IMR-90 (cell line): ENCODE data around the gene TEDC1. TPM values are rescaled to one million over a fixed set of nuclear protein-coding genes. Genes with fewer than 3 reads are reported as not detected.
A peak's percentile ranks its signal among the peaks of the same experiment; 100 is the strongest.

Source experiments
- ATAC-seq: fragments of 200-7000 bp; cut with Tn5 transposase; 2 replicates; pipeline ENCODE4 v1.9.1; 2020; ENCODE audit warnings: low read depth, mild to moderate bottlenecking, moderate library complexity
- BruUV-seq: library from RNA; stranded (reverse); fragments of 400-500 nt; replicated peaks from 2 replicates; lab custom pipeline; 2021; lab: Mats Ljungman, UMichigan
- CTCF ChIA-PET: fragments of 300-600 bp; formaldehyde crosslinking; extraction: SDS; loops from one replicate; lab custom pipeline; 2021; ENCODE audit warnings: antibody characterized with exemption; lab: Yijun Ruan, JAX
- POLR2A ChIA-PET: fragments of 300-600 bp; sonication (Branson Sonifier 250); formaldehyde crosslinking; loops from one replicate; lab custom pipeline; 2022; ENCODE audit warnings: antibody characterized with exemption; ENCODE audit not compliant: unreplicated experiment; lab: Charles Lee
- DNase-seq: peaks from one replicate; pipeline ENCODE4 v3.0.0; 2013
- H2AFZ ChIP-seq: replicated peaks from 2 replicates; pipeline ENCODE3; 2013; ENCODE audit warnings: low read length, mild to moderate bottlenecking; ENCODE audit not compliant: poor library complexity
- H2AK5ac ChIP-seq: 2 replicates; pipeline ENCODE4 v1.6.1; 2013; ENCODE audit warnings: low read depth, low read length, inconsistent platforms
- H2AK9ac ChIP-seq: replicated peaks from 2 replicates; pipeline ENCODE3; 2013; ENCODE audit warnings: mild to moderate bottlenecking, low read depth, low read length, moderate library complexity; ENCODE audit not compliant: poor library complexity
- H2BK120ac ChIP-seq: 2 replicates; pipeline ENCODE4 v1.6.1; 2013; ENCODE audit warnings: low read depth, low read length, inconsistent platforms
- H2BK15ac ChIP-seq: 3 replicates; pipeline ENCODE4 v1.6.1; 2013; ENCODE audit warnings: low read depth, low read length, inconsistent platforms
- H2BK20ac ChIP-seq: 2 replicates; pipeline ENCODE4 v1.6.1; 2013; ENCODE audit warnings: low read depth, mild to moderate bottlenecking, inconsistent platforms, low read length, moderate library complexity
- H2BK5ac ChIP-seq: 2 replicates; pipeline ENCODE4 v1.6.1; 2013; ENCODE audit warnings: mild to moderate bottlenecking, low read depth, low read length, inconsistent platforms; ENCODE audit not compliant: poor library complexity, severe bottlenecking
- H3K14ac ChIP-seq: replicated peaks from 2 replicates; pipeline ENCODE4 v1.6.1; 2013; ENCODE audit warnings: low read depth, low read length, inconsistent platforms
- H3K18ac ChIP-seq: 2 replicates; pipeline ENCODE4 v1.6.1; 2013; ENCODE audit warnings: low read depth, low read length, control low read depth
- H3K23ac ChIP-seq: 2 replicates; pipeline ENCODE4 v1.6.1; 2013; ENCODE audit warnings: low read depth, low read length, inconsistent platforms
- H3K27ac ChIP-seq: 2 replicates; pipeline ENCODE4 v1.5.1; 2013; ENCODE audit warnings: mild to moderate bottlenecking, control low read depth, low read length; ENCODE audit not compliant: insufficient read depth
- H3K27me3 ChIP-seq: 2 replicates; pipeline ENCODE4 v1.6.1; 2013; ENCODE audit warnings: low read length; ENCODE audit not compliant: control insufficient read depth, insufficient read depth
- H3K36me3 ChIP-seq: 2 replicates; pipeline ENCODE4 v1.6.1; 2013; ENCODE audit warnings: low read length, mixed read lengths; ENCODE audit not compliant: control insufficient read depth, insufficient read depth
- H3K4ac ChIP-seq: 2 replicates; pipeline ENCODE4 v1.6.1; 2013; ENCODE audit warnings: low read depth, low read length, inconsistent platforms
- H3K4me1 ChIP-seq: 2 replicates; pipeline ENCODE4 v1.6.1; 2013; ENCODE audit warnings: low read length, mixed read lengths; ENCODE audit not compliant: control insufficient read depth, insufficient read depth
- H3K4me2 ChIP-seq: 2 replicates; pipeline ENCODE4 v1.6.1; 2013; ENCODE audit warnings: low read depth, mild to moderate bottlenecking, control low read depth, low read length, moderate library complexity
- H3K4me3 ChIP-seq: 2 replicates; pipeline ENCODE4 v1.5.1; 2013; ENCODE audit warnings: low read depth, mild to moderate bottlenecking, control low read depth, low read length, moderate library complexity; ENCODE audit not compliant: insufficient read depth
- H3K56ac ChIP-seq: 2 replicates; pipeline ENCODE4 v1.6.1; 2013; ENCODE audit warnings: low read length, inconsistent platforms; ENCODE audit not compliant: insufficient read depth; ENCODE audit errors: extremely low read depth
- H3K79me1 ChIP-seq, 2 experiments: 2 replicates each; pipeline ENCODE4 v1.6.1; 2013; ENCODE audit warnings: low read length in 2 of 2, inconsistent platforms in 1 of 2, low read depth in 1 of 2
- H3K9ac ChIP-seq: 2 replicates; pipeline ENCODE4 v1.6.1; 2013; ENCODE audit warnings: low read depth, low read length, control low read depth
- H3K9me1 ChIP-seq: 2 replicates; pipeline ENCODE4 v1.6.1; 2013; ENCODE audit warnings: low read length, inconsistent platforms; ENCODE audit not compliant: insufficient read depth
- H3K9me3 ChIP-seq: 2 replicates; pipeline ENCODE4 v1.6.1; 2013; ENCODE audit warnings: low read length; ENCODE audit not compliant: control insufficient read depth, insufficient read depth
- H4K20me1 ChIP-seq: 2 replicates; pipeline ENCODE4 v1.6.1; 2013; ENCODE audit warnings: low read length, inconsistent platforms; ENCODE audit not compliant: insufficient read depth
- H4K5ac ChIP-seq: 2 replicates; pipeline ENCODE4 v1.6.1; 2013; ENCODE audit warnings: mild to moderate bottlenecking, low read depth, low read length, control low read depth
- H4K8ac ChIP-seq, 2 experiments: 2 replicates each; pipeline ENCODE4 v1.6.1; 2013; ENCODE audit warnings: low read depth in 2 of 2, low read length in 2 of 2, control low read depth in 1 of 2, inconsistent platforms in 1 of 2
- H4K91ac ChIP-seq: 2 replicates; pipeline ENCODE4 v1.6.1; 2013; ENCODE audit warnings: low read depth, low read length, inconsistent platforms; ENCODE audit not compliant: insufficient read depth
- CTCF ChIP-seq: conservative IDR thresholded peaks from 2 replicates; pipeline ENCODE4 v1.5.1; 2012; ENCODE audit warnings: mild to moderate bottlenecking, low read depth, low read length, improper control_type of control experiment
- MXI1 ChIP-seq: IDR thresholded peaks from 2 replicates; pipeline ENCODE4 v1.6.1; 2012; ENCODE audit warnings: low read depth, mild to moderate bottlenecking, low read length, moderate library complexity, borderline replicate concordance
- POLR2A ChIP-seq: IDR thresholded peaks from 2 replicates; pipeline ENCODE4 v1.6.1; 2012; ENCODE audit warnings: mild to moderate bottlenecking, low read depth, low read length
- RFX5 ChIP-seq: IDR thresholded peaks from 2 replicates; pipeline ENCODE4 v1.8.0; 2012; ENCODE audit warnings: low read depth, mild to moderate bottlenecking, low read length, moderate library complexity
- SMC3 ChIP-seq: fragments of 150-350 bp; IDR thresholded peaks from 2 replicates; pipeline ENCODE4 v1.6.1; 2016; ENCODE audit warnings: low read depth, mild to moderate bottlenecking, antibody characterized with exemption, low read length, moderate library complexity
- WGBS, 2 experiments: methylation state at CpG; one replicate each; pipeline versions ENCODE4 v1.1.5 to v1.1.7; 2013; ENCODE audit warnings: missing lambda C conversion rate in 2 of 2; ENCODE audit not compliant: insufficient read length in 1 of 2; ENCODE audit errors: extremely low coverage in 2 of 2; 5-methylcytosine and 5-hydroxymethylcytosine counted together
- dilution Hi-C: fragments of 300-500 bp; cut with HindIII; formaldehyde crosslinking; loops from one replicate; pipeline ENCODE4 v1.14.3; 2018; ENCODE audit warnings: low sequenced_read_pairs; ENCODE audit not compliant: unreplicated experiment
- in situ Hi-C: fragments of 300-500 bp; cut with MboI; formaldehyde crosslinking; loops from 3 replicates; pipeline ENCODE4 v1.14.3; 2019; ENCODE audit warnings: low sequenced_read_pairs, inconsistent platforms, mixed read lengths
- intact Hi-C: fragments of 100-400 bp; cut with micrococcal nuclease; formaldehyde crosslinking; loops from 2 replicates; pipeline ENCODE4 v1.10.0; 2022
- polyA plus RNA-seq, 3 experiments: library from polyadenylated mRNA; depleted of rRNA; stranded (reverse); fragments of >200 nt; gene quantifications; 2 replicates each; pipeline ENCODE4 v1.2.3, GENCODE V29; 2012; ENCODE audit warnings: low replicate concordance in 1 of 3
- total RNA-seq: library from RNA; depleted of rRNA; stranded (reverse); fragments of >200 nt; gene quantifications from 2 replicates; pipeline ENCODE4 v1.2.3, GENCODE V29; 2012

The TEDC1 gene
- total and polyA plus RNA-seq, 2 of the 4 experiments (the other 2 are of a cell fraction) = 5.7 to 6.4 TPM

GRCh38 chr14:105490267-105490571 is 827 bp upstream of the TEDC1 start (continued):
- no peak for TF ChIP-seq CTCF
- no peak for TF ChIP-seq RFX5

GRCh38 chr14:105491366-105491973 is 424 bp downstream of the TEDC1 start:
- Histone ChIP-seq H3K4me3 (peak overlapping the region; percentile 49), H3K27ac (no peak overlapping the region; the same call in 1 of the 2 replicates)

More at GRCh38 chr14:105491366-105491973, 424 bp downstream of the TEDC1 start:
- no peak overlapping the region for H3K23ac ChIP-seq
- no peak overlapping the region for H3K14ac ChIP-seq
- H3K4me1 ChIP-seq = peaks cover 2% of the 10 kb centered on the region; the same call in 1 of the 2 replicates
- no peak overlapping the region for H4K8ac ChIP-seq
- H3K18ac ChIP-seq = no peak overlapping the region
- H3K9me1 ChIP-seq = peaks cover 6% of the 10 kb centered on the region; the same call in 1 of the 2 replicates
- no peak overlapping the region for H4K91ac ChIP-seq
- no peak overlapping the region for H2BK15ac ChIP-seq
- peaks cover 13% of the 10 kb centered on the region; the same call in 1 of the 2 replicates for H3K27me3 ChIP-seq
- peak; percentile 63 for TF ChIP-seq POLR2A
- no peak for TF ChIP-seq SMC3
- TF ChIP-seq RFX5 = no peak
- peak; percentile 100 for TF ChIP-seq MXI1
- H2AFZ ChIP-seq = peak overlapping the region; percentile 95
- H2AK9ac ChIP-seq = peak overlapping the region; percentile 84
- H3K9ac ChIP-seq = no peak overlapping the region
- ChIA-PET CTCF (no interaction called here), POLR2A (no interaction called here)
- ATAC-seq (peak; percentile 6; the same call in 1 of the 2 replicates), DNase-seq (peak; percentile 20)
- no peak overlapping the region for H2BK120ac ChIP-seq
- BruUV-seq = no TSS peak
- H3K79me1 ChIP-seq = peaks cover 0 to 5% of the 10 kb centered on the region in 2 experiments; a peak in 1 of 4 replicates
- no peak overlapping the region for H3K4ac ChIP-seq
- WGBS, 2 experiments = 0% methylated on average over 24 of the region's 53 CpGs; no CpG with 5 or more reads in 1 of the 2 experiments
- no peaks in the 10 kb centered on the region for H3K9me3 ChIP-seq
- H4K20me1 ChIP-seq = 0 out of 2 replicates have a peak, but pooled peaks cover 6% of the 10 kb centered on the region
- H3K56ac ChIP-seq = no peak overlapping the region
- no peak overlapping the region for H2AK5ac ChIP-seq
- intact Hi-C loops (loop anchor here (5.0 kb wide), 1 partner anchor 36 kb away; the partner anchor contains the start of gene TMEM121), in situ Hi-C loops (no loop called here), dilution Hi-C loops (no loop called here)
- H2BK20ac ChIP-seq = no peak overlapping the region
- H4K5ac ChIP-seq = no peak overlapping the region
- no peak overlapping the region for H2BK5ac ChIP-seq
- H3K4me2 ChIP-seq = peak overlapping the region; percentile 74
- H3K36me3 ChIP-seq = no peaks in the 10 kb centered on the region
